SK-N-SH (cell line): ENCODE data around the gene ZKSCAN5. TPM values are rescaled to one million over a fixed set of nuclear protein-coding genes. Genes with fewer than 3 reads are reported as not detected.

Source experiments
- CTCF ChIA-PET: fragments of 300-600, 350-600 bp; formaldehyde crosslinking; extraction: SDS; loops from one replicate; lab custom pipeline; 2021; lab: Yijun Ruan, JAX
- POLR2A ChIA-PET: fragments of 350-600 bp; sonication (Branson Sonifier 250); formaldehyde crosslinking; extraction: SDS; loops from one replicate; lab custom pipeline; 2020; ENCODE audit warnings: antibody characterized with exemption, inconsistent platforms; lab: Yijun Ruan, JAX
- DNase-seq: peaks from one replicate; pipeline ENCODE4 v3.0.0; 2012
- H2AFZ ChIP-seq: fragments of 200-600 bp; sonication (generic); 2 replicates; pipeline ENCODE4 v1.8.1; 2016; ENCODE audit warnings: antibody characterized with exemption, mild to moderate bottlenecking, low read depth
- H3F3A ChIP-seq: fragments of 200-600 bp; sonication (generic); replicated peaks from 2 replicates; pipeline ENCODE3; 2016; ENCODE audit warnings: antibody characterized with exemption, mild to moderate bottlenecking; ENCODE audit not compliant: insufficient read depth
- H3K27ac ChIP-seq, 2 experiments: fragments of 200-500 bp in 1 of 2; fragments of 200-600 bp in 1 of 2; sonication (Bioruptor generic) in 1 of 2; sonication (generic), shearing (Covaris generic) in 1 of 2; 2 replicates each; pipeline versions ENCODE4 v1.5.1 to v1.6.1; 2014 to 2016; ENCODE audit warnings: low read depth in 2 of 2, inconsistent platforms in 1 of 2, low read length in 1 of 2, mild to moderate bottlenecking in 1 of 2, mixed read lengths in 1 of 2
- H3K27me3 ChIP-seq: fragments of 200-600 bp; sonication (generic), shearing (Covaris generic); 2 replicates; pipeline ENCODE4 v1.6.1; 2016; ENCODE audit warnings: mixed run types; ENCODE audit not compliant: insufficient read depth
- H3K36me3 ChIP-seq, 2 experiments: fragments of 200-500 bp in 1 of 2; fragments of 200-600 bp in 1 of 2; sonication (Bioruptor generic) in 1 of 2; sonication (generic) in 1 of 2; replicated peaks in 1 of 2; 2 replicates each; pipeline versions ENCODE3 to v1.5.1; 2014 to 2016; ENCODE audit warnings: low read length in 1 of 2, mild to moderate bottlenecking in 1 of 2; ENCODE audit not compliant: insufficient read depth in 2 of 2, control insufficient read depth in 1 of 2
- H3K4me1 ChIP-seq, 2 experiments: fragments of 200-500 bp in 1 of 2; fragments of 200-600 bp in 1 of 2; sonication (Bioruptor generic) in 1 of 2; sonication (generic), shearing (Covaris generic) in 1 of 2; 2 replicates each; pipeline versions ENCODE4 v1.5.1 to v1.6.1; 2014 to 2016; ENCODE audit warnings: low read depth in 1 of 2, low read length in 1 of 2, mixed run types in 1 of 2; ENCODE audit not compliant: insufficient read depth in 2 of 2, control insufficient read depth in 1 of 2
- H3K4me2 ChIP-seq: fragments of 200-600 bp; sonication (generic), shearing (Covaris generic); 2 replicates; pipeline ENCODE4 v1.6.1; 2017; ENCODE audit warnings: mixed run types
- H3K4me3 ChIP-seq, 2 experiments: fragments of 200-500 bp in 1 of 2; fragments of 200-600 bp in 1 of 2; sonication (Bioruptor generic) in 1 of 2; sonication (generic), shearing (Covaris generic) in 1 of 2; 2 replicates each; pipeline versions ENCODE4 v1.5.1 to v1.8.1; 2014 to 2016; ENCODE audit warnings: low read depth in 2 of 2, inconsistent platforms in 1 of 2, low read length in 1 of 2, mild to moderate bottlenecking in 1 of 2, mixed read lengths in 1 of 2, moderate library complexity in 1 of 2
- H3K79me2 ChIP-seq: fragments of 200-600 bp; sonication (generic); 2 replicates; pipeline ENCODE4 v1.8.1; 2017; ENCODE audit warnings: mild to moderate bottlenecking; ENCODE audit not compliant: insufficient read depth
- H3K9ac ChIP-seq: fragments of 200-600 bp; sonication (generic); 2 replicates; pipeline ENCODE4 v1.6.1; 2017; ENCODE audit warnings: mixed run types
- H3K9me2 ChIP-seq: fragments of 200-600 bp; sonication (generic); 2 replicates; pipeline ENCODE4 v1.6.1; 2017; ENCODE audit warnings: mixed run types
- H3K9me3 ChIP-seq: fragments of 200-600 bp; sonication (generic); 2 replicates; pipeline ENCODE4 v1.6.1; 2017; ENCODE audit warnings: mixed run types, mild to moderate bottlenecking, moderate library complexity
- H4K20me1 ChIP-seq: fragments of 200-600 bp; sonication (generic); 2 replicates; pipeline ENCODE4 v1.6.1; 2017; ENCODE audit warnings: mild to moderate bottlenecking, mixed run types; ENCODE audit not compliant: insufficient read depth
- CTCF ChIP-seq: fragments of 200-600 bp; sonication (generic); IDR thresholded peaks from 2 replicates; pipeline ENCODE4 v1.6.1; 2017; ENCODE audit warnings: antibody characterized with exemption, mild to moderate bottlenecking, moderate library complexity
- ELF1 ChIP-seq: IDR thresholded peaks from 2 replicates; pipeline ENCODE4 v1.4.0; 2012
- FOSL2 ChIP-seq: IDR thresholded peaks from 2 replicates; pipeline ENCODE4 v1.4.0; 2012; ENCODE audit warnings: low read depth, mild to moderate bottlenecking, moderate library complexity, borderline replicate concordance
- JUND ChIP-seq: IDR thresholded peaks from 2 replicates; pipeline ENCODE4 v1.4.0; 2012
- MAX ChIP-seq: IDR thresholded peaks from 2 replicates; pipeline ENCODE4 v1.4.0; 2012; ENCODE audit warnings: low read depth
- MEF2A ChIP-seq: IDR thresholded peaks from 2 replicates; pipeline ENCODE4 v1.4.0; 2012; ENCODE audit warnings: low read depth, borderline replicate concordance
- REST ChIP-seq: IDR thresholded peaks from 2 replicates; pipeline ENCODE4 v1.6.1; 2012; ENCODE audit warnings: mild to moderate bottlenecking, low read depth, low read length, moderate library complexity
- RFX5 ChIP-seq: IDR thresholded peaks from 2 replicates; pipeline ENCODE4 v1.6.1; 2012; ENCODE audit warnings: mild to moderate bottlenecking, improper control_type of control experiment, low read length
- SMC3 ChIP-seq: IDR thresholded peaks from 2 replicates; pipeline ENCODE4 v1.6.1; 2012; ENCODE audit warnings: low read depth, low read length, improper control_type of control experiment
- TAF1 ChIP-seq: IDR thresholded peaks from 2 replicates; pipeline ENCODE4 v1.6.1; 2012; ENCODE audit warnings: low read depth, mild to moderate bottlenecking, low read length, moderate library complexity, borderline replicate concordance
- TEAD4 ChIP-seq: IDR thresholded peaks from 2 replicates; pipeline ENCODE4 v1.4.0; 2012; ENCODE audit warnings: mild to moderate bottlenecking, borderline replicate concordance; ENCODE audit not compliant: insufficient read depth
- USF1 ChIP-seq: IDR thresholded peaks from 2 replicates; pipeline ENCODE4 v1.4.0; 2012; ENCODE audit warnings: low read depth, borderline replicate concordance
- USF2 ChIP-seq: fragments of 150-350 bp; IDR thresholded peaks from 2 replicates; pipeline ENCODE4 v1.6.1; 2017; ENCODE audit warnings: antibody characterized with exemption, low read length, low read depth, borderline replicate concordance
- ZBTB33 ChIP-seq: IDR thresholded peaks from 2 replicates; pipeline ENCODE4 v1.4.0; 2012; ENCODE audit warnings: low read depth, borderline replicate concordance
- WGBS: methylation state at CpG from one replicate; pipeline ENCODE4 v1.1.6; 2017; ENCODE audit warnings: low lambda C conversion rate; 5-methylcytosine and 5-hydroxymethylcytosine counted together
- polyA plus RNA-seq, 3 experiments: library from polyadenylated mRNA; depleted of rRNA; stranded (reverse); fragments of >200 nt; gene quantifications; 2 replicates each; pipeline ENCODE4 v1.2.3, GENCODE V29; 2012

The ZKSCAN5 gene
- polyA plus RNA-seq, 1 of the 3 experiments (the other 2 are of a cell fraction) = 7.5 TPM

- Histone ChIP-seq H3K9ac (no peak overlapping the region), H2AFZ (no peak overlapping the region), H3F3A (peaks cover 27% of the 10 kb centered on the region), H3K27me3 (no peaks in the 10 kb centered on the region), H3K27ac (no peak overlapping the region), H3K4me1 (no peaks in the 10 kb centered on the region), H3K36me3 (peaks cover 57 to 78% of the 10 kb centered on the region in 2 experiments), H3K4me3 (no peak overlapping the region)
- POLR2A ChIA-PET = interaction anchor here (1.6 kb wide), 1 partner anchor 13 kb away, joined by 7 read pairs; the partner anchor contains the start of gene ZNF655
- DNase-seq = no peak
- no peak for TF ChIP-seq CTCF
- TF ChIP-seq MEF2A = no peak
- no peak for TF ChIP-seq JUND
- TF ChIP-seq TAF1 = no peak
- no peak for TF ChIP-seq USF1
- TF ChIP-seq USF2 = no peak
- no peak for TF ChIP-seq RFX5
- no peak for TF ChIP-seq ELF1
- no peak for TF ChIP-seq MAX
- no peak for TF ChIP-seq ZBTB33
- TF ChIP-seq TEAD4 = no peak
- no peak for TF ChIP-seq FOSL2
- no peak for TF ChIP-seq REST
- no peak for TF ChIP-seq SMC3
- TF ChIP-seq, all 33 proteins: peak for 0
- H3K9me3 ChIP-seq = no peaks in the 10 kb centered on the region
- CTCF ChIA-PET = interaction anchor here (1.6 to 4.4 kb wide), 3 partner anchors 8 to 21 kb away, joined by 5 to 27 read pairs (median 5); partner anchors contain the start of gene ZNF655
- WGBS = 99% methylated on average over 3 of the region's 3 CpGs
- H3K4me2 ChIP-seq = no peak overlapping the region
- H4K20me1 ChIP-seq = peaks cover 20% of the 10 kb centered on the region; the same call in 1 of the 2 replicates
- H3K79me2 ChIP-seq = peaks cover 49% of the 10 kb centered on the region
- H3K9me2 ChIP-seq = no peaks in the 10 kb centered on the region
Observed at GRCh38 chr7:99571768-99572167, 67.3 kb downstream of the ZKSCAN5 start.
